ENCODE data around the gene ABI3BP.

ABI3BP gene

GRCh38 chr3:100776097-100776729, 217.0 kb downstream of the ABI3BP start:
- DNase-seq (ENCODE audit: low read depth, low spot score) = no peak

GRCh38 chr3:100775669-100776068, 217.6 kb downstream of the ABI3BP start:
- DNase-seq (ENCODE audit: low read depth, low spot score) = no peak

GRCh38 chr3:100775226-100775625, 218.0 kb downstream of the ABI3BP start:
- DNase-seq (ENCODE audit: low read depth, low spot score) = no peak

GRCh38 chr3:100769693-100770092, 223.5 kb downstream of the ABI3BP start:
- no peak for DNase-seq (ENCODE audit: low read depth, low spot score)

GRCh38 chr3:100766069-100766468, 227.2 kb downstream of the ABI3BP start:
- DNase-seq (ENCODE audit: low read depth, low spot score) = no peak

GRCh38 chr3:100765437-100765975, 227.7 kb downstream of the ABI3BP start:
- no peak for DNase-seq (ENCODE audit: low read depth, low spot score)

- no peak for DNase-seq (ENCODE audit: low read depth, low spot score)
Measured at GRCh38 chr3:100761951-100762350, 231.3 kb downstream of the ABI3BP start.

GRCh38 chr3:100761211-100761942, 231.8 kb downstream of the ABI3BP start:
- no peak for DNase-seq (ENCODE audit: low read depth, low spot score)

- DNase-seq (ENCODE audit: low read depth, low spot score) = no peak
Measured at GRCh38 chr3:100760377-100760776, 232.8 kb downstream of the ABI3BP start.

- DNase-seq (ENCODE audit: low read depth, low spot score) = no peak
Measured at GRCh38 chr3:100759950-100760349, 233.3 kb downstream of the ABI3BP start.

- no peak for DNase-seq (ENCODE audit: low read depth, low spot score)
Measured at GRCh38 chr3:100759159-100759558, 234.1 kb downstream of the ABI3BP start.

- no peak for DNase-seq (ENCODE audit: low read depth, low spot score)
Measured at GRCh38 chr3:100756441-100756840, 236.8 kb downstream of the ABI3BP start.

- no peak for DNase-seq (ENCODE audit: low read depth, low spot score)
Measured at GRCh38 chr3:100754563-100755334, 238.5 kb downstream of the ABI3BP start.

- DNase-seq (ENCODE audit: low read depth, low spot score) = no peak
Measured at GRCh38 chr3:100753846-100754245, 239.4 kb downstream of the ABI3BP start.

- DNase-seq (ENCODE audit: low read depth, low spot score) = no peak
Measured at GRCh38 chr3:100748967-100749366, 244.3 kb downstream of the ABI3BP start.

- no peak for DNase-seq (ENCODE audit: low read depth, low spot score)
Measured at GRCh38 chr3:100748220-100748619, 245.0 kb downstream of the ABI3BP start.

- DNase-seq (ENCODE audit: low read depth, low spot score) = no peak
Measured at GRCh38 chr3:100746092-100746491, 247.1 kb downstream of the ABI3BP start.

GRCh38 chr3:100745617-100746016, 247.6 kb downstream of the ABI3BP start:
- DNase-seq (ENCODE audit: low read depth, low spot score) = no peak

- DNase-seq (ENCODE audit: low read depth, low spot score) = no peak
Measured at GRCh38 chr3:100744671-100745070, 248.6 kb downstream of the ABI3BP start.

GRCh38 chr3:100743535-100743934, 249.7 kb downstream of the ABI3BP start:
- DNase-seq (ENCODE audit: low read depth, low spot score) = no peak

GRCh38 chr3:100740207-100740606, 253.0 kb downstream of the ABI3BP start:
- DNase-seq (ENCODE audit: low read depth, low spot score) = no peak

GRCh38 chr3:100737334-100737733, 255.9 kb downstream of the ABI3BP start:
- no peak for DNase-seq (ENCODE audit: low read depth, low spot score)
